Panc1 (cell line): Measurements from ENCODE around the gene LRRC4. TPM values are rescaled to one million over a fixed set of nuclear protein-coding genes. Genes with fewer than 3 reads are reported as not detected.

Source experiments
- ATAC-seq: fragments of 200-7000 bp; cut with Tn5 transposase; 2 replicates; pipeline ENCODE4 v1.9.1; 2020; ENCODE audit warnings: mild to moderate bottlenecking, moderate library complexity
- BruUV-seq: library from RNA; stranded (reverse); fragments of 400-500 nt; replicated peaks from 2 replicates; lab custom pipeline; 2021; lab: Mats Ljungman, UMichigan
- CTCF ChIA-PET: fragments of 300-600 bp; sonication (Branson Sonifier 250); formaldehyde crosslinking; loops from one replicate; lab custom pipeline; 2022; ENCODE audit warnings: antibody characterized with exemption; lab: Charles Lee
- POLR2A ChIA-PET: fragments of 300-600 bp; sonication (Branson Sonifier 250); formaldehyde crosslinking; loops from one replicate; lab custom pipeline; 2022; ENCODE audit warnings: antibody characterized with exemption; lab: Charles Lee
- DNase-seq: peaks from one replicate; pipeline ENCODE4 v3.0.0-alpha.2; 2010; ENCODE audit warnings: low read depth, low spot score
- H3K27ac ChIP-seq: 2 replicates; pipeline ENCODE4 v1.5.1; 2011; ENCODE audit warnings: mild to moderate bottlenecking, low read length, inconsistent platforms
- H3K27me3 ChIP-seq: fragments of 200-500 bp; sonication (Bioruptor generic); 2 replicates; pipeline ENCODE4 v1.6.0; 2014; ENCODE audit warnings: low read length, inconsistent platforms; ENCODE audit not compliant: control insufficient read depth, insufficient read depth
- H3K36me3 ChIP-seq: fragments of 200-500 bp; sonication (Bioruptor generic); 2 replicates; pipeline ENCODE4 v1.5.1; 2014; ENCODE audit warnings: inconsistent platforms, mild to moderate bottlenecking, low read length, moderate library complexity; ENCODE audit not compliant: control insufficient read depth, insufficient read depth
- H3K4me1 ChIP-seq: 2 replicates; pipeline ENCODE4 v1.5.1; 2011; ENCODE audit warnings: inconsistent platforms, mild to moderate bottlenecking, low read length, moderate library complexity; ENCODE audit not compliant: control insufficient read depth, insufficient read depth
- H3K4me3 ChIP-seq, 2 experiments: 2 replicates each; pipeline ENCODE4 v1.5.1; 2011 to 2012; ENCODE audit warnings: low read depth in 2 of 2, low read length in 2 of 2, mild to moderate bottlenecking in 2 of 2, inconsistent platforms in 1 of 2, moderate library complexity in 1 of 2
- H3K9me3 ChIP-seq: fragments of 200-500 bp; sonication (Bioruptor generic); 2 replicates; pipeline ENCODE4 v1.5.1; 2014; ENCODE audit warnings: low read depth, mild to moderate bottlenecking, inconsistent platforms, low read length, moderate library complexity; ENCODE audit not compliant: control insufficient read depth, insufficient read depth
- CTCF ChIP-seq: fragments of 450-650 bp; IDR thresholded peaks from 2 replicates; pipeline ENCODE4 v1.5.1; 2017; ENCODE audit warnings: mild to moderate bottlenecking
- POLR2AphosphoS5 ChIP-seq: IDR thresholded peaks from 2 replicates; pipeline ENCODE4 v1.6.1; 2012; ENCODE audit warnings: mild to moderate bottlenecking, low read depth, low read length, moderate library complexity
- REST ChIP-seq, 2 experiments: IDR thresholded peaks; 2 replicates each; pipeline ENCODE4 v1.6.1; 2011 to 2012; ENCODE audit warnings: low read depth in 2 of 2, control low read depth in 1 of 2, low read length in 1 of 2, mild to moderate bottlenecking in 1 of 2, moderate library complexity in 1 of 2; ENCODE audit not compliant: insufficient read depth in 1 of 2
- SIN3A ChIP-seq: IDR thresholded peaks from 2 replicates; pipeline ENCODE4 v1.6.1; 2012; ENCODE audit warnings: low read depth, mild to moderate bottlenecking, low read length, moderate library complexity, borderline replicate concordance; ENCODE audit not compliant: insufficient read depth
- TCF7L2 ChIP-seq: IDR thresholded peaks from 2 replicates; pipeline ENCODE4 v1.6.1; 2011; ENCODE audit warnings: mild to moderate bottlenecking, low read depth, low read length, inconsistent platforms
- in situ Hi-C: cut with HindIII; loops from 2 replicates; pipeline ENCODE4 v1.10.0; 2016; ENCODE audit warnings: low sequenced_read_pairs, low pct_unique_long_range_greater_than_20kb
- intact Hi-C: fragments of 100-400 bp; cut with micrococcal nuclease; formaldehyde crosslinking; loops from one replicate; pipeline ENCODE4 v1.10.0; 2022; ENCODE audit not compliant: unreplicated experiment
- total RNA-seq: library from RNA; stranded (reverse); gene quantifications from one replicate; pipeline ENCODE4 v1.2.1, GENCODE V29; 2021; ENCODE audit not compliant: unreplicated experiment

Gene LRRC4
- total RNA-seq, 1 experiment from 2014 or later, result not detected

GRCh38 chr7:128063088-128063487, 31.9 kb upstream of the LRRC4 start:
- no peak overlapping the region for H3K27ac ChIP-seq
- no TSS peak for BruUV-seq
- in situ Hi-C loops (no loop called here), intact Hi-C loops (no loop called here)
- DNase-seq, result no peak
- H3K27me3 ChIP-seq, result no peaks in the 10 kb centered on the region
- TF ChIP-seq POLR2AphosphoS5 (no peak), TCF7L2 (no peak), CTCF (no peak), REST (IDR thresholded peaks at IDR 0.05; ENCODE audit: insufficient read depth in 1 of 2, low read depth in 2 of 2, low read length in 1 of 2) (no peak), SIN3A (no peak)
- CTCF ChIA-PET, result no interaction called here
- POLR2A ChIA-PET, result no interaction called here
- no peak overlapping the region for H3K4me3 ChIP-seq
- H3K4me1 ChIP-seq, result no peaks in the 10 kb centered on the region
- no peak for ATAC-seq
- no peaks in the 10 kb centered on the region for H3K36me3 ChIP-seq
- H3K9me3 ChIP-seq, result no peaks in the 10 kb centered on the region

GRCh38 chr7:128060018-128060417, 28.8 kb upstream of the LRRC4 start:
- ChIA-PET CTCF (no interaction called here), POLR2A (interaction anchor here (0.6 kb wide), 1 partner anchor 125 kb away, joined by 3 read pairs; no protein-coding TSS in a partner anchor)
- DNase-seq (no peak), ATAC-seq (no peak)
- TF ChIP-seq SIN3A (no peak), TCF7L2 (no peak), CTCF (no peak), REST (IDR thresholded peaks at IDR 0.05; ENCODE audit: insufficient read depth in 1 of 2, low read depth in 2 of 2, low read length in 1 of 2) (no peak), POLR2AphosphoS5 (no peak)
- H3K27me3 ChIP-seq, result no peaks in the 10 kb centered on the region
- no peaks in the 10 kb centered on the region for H3K36me3 ChIP-seq
- H3K4me1 ChIP-seq, result no peaks in the 10 kb centered on the region
- in situ Hi-C loops (no loop called here), intact Hi-C loops (no loop called here)
- no TSS peak for BruUV-seq
- no peak overlapping the region for H3K27ac ChIP-seq
- no peaks in the 10 kb centered on the region for H3K9me3 ChIP-seq
- H3K4me3 ChIP-seq, result no peak overlapping the region
